ENCODE results near the gene PI4K2B. TPM values are rescaled to one million over a fixed set of nuclear protein-coding genes. Genes with fewer than 3 reads are reported as not detected.
"Not testable (repeated sequence)": the region's sequence is repeated elsewhere in the genome, so short reads cannot be mapped to it uniquely, and the experiment has no call there.

Gene PI4K2B
- total and polyA plus RNA-seq, 7 donors, result 1.5 to 2.9 (median 2.2) TPM

DNA sequence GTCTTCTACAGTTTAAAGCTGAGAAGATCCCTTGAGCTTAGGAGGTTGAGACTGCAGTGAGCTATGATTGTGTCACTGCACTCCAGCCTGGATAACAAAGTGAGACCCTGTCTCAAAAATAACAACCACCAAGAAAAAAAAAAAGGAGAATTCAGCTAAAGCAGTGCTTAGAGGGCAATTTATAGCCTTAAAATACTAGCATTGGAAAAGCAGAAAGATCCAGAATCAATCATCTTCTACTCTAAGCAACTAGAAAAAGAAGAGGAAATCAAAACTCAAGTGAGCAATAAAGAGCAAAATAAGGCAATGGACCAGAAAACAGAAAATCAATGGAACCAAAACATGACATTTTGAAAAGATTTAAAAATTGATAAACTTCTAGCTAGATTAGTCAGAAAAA is 639 bp upstream of the PI4K2B start:
- ATAC-seq, result no peak
- Histone ChIP-seq H3K27ac (peak overlapping the region; percentile 93), H3K36me3 (ENCODE audit: insufficient read depth in 1 of 2, low read depth in 1 of 2) (no peaks in the 10 kb centered on the region), H3K4me3 (peak overlapping the region; percentile 99), H3K9me3 (peaks cover 23% of the 10 kb centered on the region), H3K4me1 (peaks cover 9% of the 10 kb centered on the region), H3K27me3 (ENCODE audit: insufficient read depth in 3 of 3, low read length in 2 of 3) (no peaks in the 10 kb centered on the region)
- DNase-seq, result no peak
- intact Hi-C loops (cut with DNase I), result loop anchor here in 1 of 2 donors (5.0 kb wide), 1 partner anchor 61 kb away; no protein-coding TSS in a partner anchor
- TF ChIP-seq, protein P1, sequence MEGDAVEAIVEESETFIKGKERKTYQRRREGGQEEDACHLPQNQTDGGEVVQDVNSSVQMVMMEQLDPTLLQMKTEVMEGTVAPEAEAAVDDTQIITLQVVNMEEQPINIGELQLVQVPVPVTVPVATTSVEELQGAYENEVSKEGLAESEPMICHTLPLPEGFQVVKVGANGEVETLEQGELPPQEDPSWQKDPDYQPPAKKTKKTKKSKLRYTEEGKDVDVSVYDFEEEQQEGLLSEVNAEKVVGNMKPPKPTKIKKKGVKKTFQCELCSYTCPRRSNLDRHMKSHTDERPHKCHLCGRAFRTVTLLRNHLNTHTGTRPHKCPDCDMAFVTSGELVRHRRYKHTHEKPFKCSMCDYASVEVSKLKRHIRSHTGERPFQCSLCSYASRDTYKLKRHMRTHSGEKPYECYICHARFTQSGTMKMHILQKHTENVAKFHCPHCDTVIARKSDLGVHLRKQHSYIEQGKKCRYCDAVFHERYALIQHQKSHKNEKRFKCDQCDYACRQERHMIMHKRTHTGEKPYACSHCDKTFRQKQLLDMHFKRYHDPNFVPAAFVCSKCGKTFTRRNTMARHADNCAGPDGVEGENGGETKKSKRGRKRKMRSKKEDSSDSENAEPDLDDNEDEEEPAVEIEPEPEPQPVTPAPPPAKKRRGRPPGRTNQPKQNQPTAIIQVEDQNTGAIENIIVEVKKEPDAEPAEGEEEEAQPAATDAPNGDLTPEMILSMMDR (IDR thresholded peaks at IDR 0.05), result no peak

DNA sequence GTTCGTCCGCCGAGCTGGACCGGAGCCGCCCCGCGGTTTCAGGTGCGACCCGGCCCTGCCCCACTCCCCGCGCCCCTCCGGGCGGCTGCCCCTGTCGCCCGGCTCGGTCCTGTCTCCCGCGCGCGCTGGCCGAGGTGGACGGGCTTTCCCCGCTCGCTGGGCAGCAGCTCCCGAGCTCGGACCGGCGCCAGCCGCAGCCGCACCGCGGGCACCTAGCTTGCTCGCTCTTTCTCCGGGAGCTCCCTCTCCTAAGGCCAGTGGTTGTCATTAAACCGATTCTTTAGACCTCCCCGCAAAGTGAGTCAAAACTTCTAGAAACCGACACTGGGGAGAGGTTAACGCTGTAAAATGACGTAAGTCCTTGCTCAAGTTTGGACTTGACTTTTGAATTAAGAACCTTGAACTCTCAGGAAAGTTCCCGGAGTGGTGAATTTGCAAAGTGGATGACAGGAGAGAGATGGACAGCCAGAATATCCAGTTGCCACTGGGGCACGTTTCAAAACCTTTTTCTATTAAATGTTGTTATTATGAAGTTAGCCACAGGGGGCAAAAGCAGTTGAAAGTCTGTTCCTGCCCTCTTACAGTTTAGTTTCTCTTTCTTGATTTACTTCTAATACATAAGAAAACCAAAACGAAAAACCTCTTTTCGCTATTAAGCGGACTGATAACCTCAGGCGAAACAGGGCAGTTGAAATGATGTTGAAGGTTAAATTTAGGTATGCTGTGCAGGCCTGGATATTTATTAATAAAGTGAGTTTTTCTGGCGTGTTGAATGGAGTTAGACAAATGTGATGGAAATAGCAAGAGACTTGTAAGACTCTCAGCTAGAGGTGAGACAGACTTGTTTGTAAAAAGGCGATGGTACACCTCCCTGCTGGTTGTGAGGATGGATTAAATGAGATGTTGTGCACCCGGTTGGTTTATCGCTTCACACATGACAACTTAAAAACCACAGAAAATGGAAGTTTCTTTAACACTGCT is 847 bp downstream of the PI4K2B start:
- 4 to 7% (median 5%) methylated on average over 41 to 49 of the region's 49 CpGs for WGBS, 3 donors
- intact Hi-C loops (cut with DNase I), result loop anchor here (2.0 to 5.0 kb wide), 2 partner anchors 62 to 72 kb away; no protein-coding TSS in a partner anchor
- peaks cover 14% of the 10 kb centered on the region for H3K9me3 ChIP-seq

DNA sequence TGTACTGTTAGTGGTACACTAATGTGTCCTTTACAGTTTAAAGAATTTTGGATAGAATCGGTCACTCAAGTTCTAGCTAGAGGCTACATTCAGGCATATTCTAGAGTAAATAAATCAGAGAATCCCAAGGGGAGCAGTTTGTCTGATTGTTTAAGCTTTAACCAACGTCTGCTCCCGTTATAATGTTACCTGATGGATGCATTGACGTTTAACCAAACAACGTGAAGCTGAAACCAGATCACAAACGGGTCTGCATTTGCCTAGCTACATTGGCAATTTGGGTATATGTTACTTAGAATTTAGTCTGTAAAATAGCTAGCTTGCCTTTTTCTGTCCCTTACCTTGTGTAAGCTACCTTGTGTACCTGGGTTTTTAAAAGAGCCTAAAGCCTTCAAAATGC is 1.6 kb downstream of the PI4K2B start:
- ATAC-seq (no peak), DNase-seq (no peak)
- intact Hi-C loops (cut with DNase I), result loop anchor here in 1 of 2 donors (2.0 kb wide), 1 partner anchor 73 kb away; no protein-coding TSS in a partner anchor
- Histone ChIP-seq H3K27me3 (ENCODE audit: insufficient read depth in 3 of 3, low read length in 2 of 3) (no peaks in the 10 kb centered on the region), H3K4me1 (peaks cover 9% of the 10 kb centered on the region), H3K36me3 (ENCODE audit: insufficient read depth in 1 of 2, low read depth in 1 of 2) (no peaks in the 10 kb centered on the region), H3K4me3 (peak overlapping the region; percentile 99), H3K9me3 (peaks cover 14% of the 10 kb centered on the region), H3K27ac (peak overlapping the region; percentile 93)
- 48 to 62% (median 53%) methylated on average over 6 of the region's 6 CpGs for WGBS, 3 donors
- TF ChIP-seq, protein P1 (IDR thresholded peaks at IDR 0.05), result no peak

More for the DNA sequence above, 847 bp downstream of the PI4K2B start:
- TF ChIP-seq, protein P1 (IDR thresholded peaks at IDR 0.05), result peak; percentile 54
- Histone ChIP-seq H3K4me1 (peaks cover 9% of the 10 kb centered on the region), H3K27me3 (ENCODE audit: insufficient read depth in 3 of 3, low read length in 2 of 3) (no peaks in the 10 kb centered on the region), H3K36me3 (ENCODE audit: insufficient read depth in 1 of 2, low read depth in 1 of 2) (no peaks in the 10 kb centered on the region), H3K4me3 (peak overlapping the region; percentile 99), H3K27ac (peak overlapping the region; percentile 93)
- DNase-seq, result peak; percentile 44 to 77
- ATAC-seq, result peak; percentile 62 to 73 (median 68)

DNA sequence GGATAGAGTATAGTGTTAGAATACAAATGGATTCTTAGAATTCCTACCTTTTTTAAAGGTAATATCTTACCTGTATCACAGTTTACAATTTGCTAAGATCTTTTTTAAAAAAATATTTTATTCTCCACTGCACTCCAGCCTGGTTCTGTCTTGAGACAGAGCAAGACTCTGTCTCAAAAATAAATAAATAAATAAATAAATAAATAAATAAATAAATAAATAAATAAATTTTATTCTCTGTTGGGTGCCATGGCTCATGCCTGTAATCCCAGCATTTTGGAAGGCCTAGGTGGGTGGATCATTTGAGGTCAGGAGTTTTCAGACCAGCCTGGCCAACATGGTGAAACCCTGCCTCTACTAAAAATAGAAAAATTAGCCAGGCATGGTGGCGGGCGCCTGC is 2.2 kb downstream of the PI4K2B start:
- H3K27ac ChIP-seq; H3K4me3 ChIP-seq; intact Hi-C loops (cut with DNase I); ATAC-seq; H3K27me3 ChIP-seq (ENCODE audit: insufficient read depth in 3 of 3, low read length in 2 of 3); H3K36me3 ChIP-seq (ENCODE audit: insufficient read depth in 1 of 2, low read depth in 1 of 2); DNase-seq; H3K4me1 ChIP-seq: not testable (repeated sequence)
- WGBS, 3 donors, result 86 to 98% (median 96%) methylated on average over 2 of the region's 2 CpGs
- peaks cover 14% of the 10 kb centered on the region for H3K9me3 ChIP-seq

DNA sequence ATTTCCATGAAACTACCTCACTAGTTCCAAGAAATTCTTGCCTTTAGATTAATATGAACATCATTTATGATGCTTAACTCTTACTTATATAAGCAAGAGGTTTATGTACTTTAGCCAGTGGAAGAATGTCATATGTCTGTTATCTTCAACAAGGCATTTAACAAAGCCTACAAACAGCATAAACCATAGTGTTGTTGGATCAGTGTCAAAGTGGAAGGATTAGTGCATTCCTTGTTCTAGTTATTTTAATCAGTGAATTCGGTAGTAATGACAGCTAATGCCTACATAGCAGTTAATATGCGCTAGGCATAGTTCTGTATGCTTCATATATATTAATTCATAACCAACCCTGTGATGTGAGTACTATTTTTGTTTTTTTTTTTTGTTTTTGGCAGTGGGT is 3.1 kb downstream of the PI4K2B start:
- Histone ChIP-seq H3K36me3 (ENCODE audit: insufficient read depth in 1 of 2, low read depth in 1 of 2) (no peaks in the 10 kb centered on the region), H3K27ac (no peak overlapping the region), H3K4me3 (no peak overlapping the region), H3K27me3 (ENCODE audit: insufficient read depth in 3 of 3, low read length in 2 of 3) (no peaks in the 10 kb centered on the region), H3K9me3 (peaks cover 13% of the 10 kb centered on the region), H3K4me1 (peaks cover 9% of the 10 kb centered on the region)
- intact Hi-C loops (cut with DNase I), result no loop called here
- no peak for ATAC-seq
- TF ChIP-seq, protein P1 (IDR thresholded peaks at IDR 0.05), result no peak
- whole genome bisulfite sequencing, 3 donors, result 82 to 84% (median 84%) methylated on average over 2 of the region's 2 CpGs
- DNase-seq, result no peak

Measured in psoas muscle (tissue), 8 donors.